Measurements from ENCODE around the gene OR4D10.

DNA sequence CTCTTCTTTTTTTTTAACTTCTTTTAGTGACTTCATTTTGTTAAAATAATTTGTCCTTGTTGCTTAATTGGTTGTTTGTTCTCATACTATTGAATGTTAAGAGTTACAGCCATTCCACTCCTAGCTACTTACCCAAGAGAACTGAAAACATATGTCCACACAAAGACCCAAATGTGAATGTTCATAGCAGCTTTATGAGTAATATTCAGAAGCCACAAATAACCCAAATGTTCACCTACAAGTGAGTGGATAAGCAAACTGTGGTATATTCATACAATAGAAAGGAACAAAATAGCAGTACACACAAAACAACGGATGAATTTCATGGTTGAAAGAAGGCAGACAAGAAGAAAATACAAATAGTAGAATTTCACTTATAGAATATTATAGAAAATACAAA lies 28.8 kb downstream of the OR4D10 start:
- TF ChIP-seq CHD2 (IDR thresholded peaks at IDR 0.05; ENCODE audit: low read depth, low read length) = no peak
- no peak for TF ChIP-seq FOXK2 (conservative IDR thresholded peaks at IDR 0.05 in 1 of 2, IDR thresholded peaks at IDR 0.05 in 1 of 2; ENCODE audit: low read depth in 2 of 2)
- no peak for TF ChIP-seq ZNF143 (CRISPR knock-in tag; IDR thresholded peaks at IDR 0.05)
- TF ChIP-seq NR3C1 (CRISPR knock-in tag; IDR thresholded peaks at IDR 0.05) = no peak
- TF ChIP-seq, protein P1, sequence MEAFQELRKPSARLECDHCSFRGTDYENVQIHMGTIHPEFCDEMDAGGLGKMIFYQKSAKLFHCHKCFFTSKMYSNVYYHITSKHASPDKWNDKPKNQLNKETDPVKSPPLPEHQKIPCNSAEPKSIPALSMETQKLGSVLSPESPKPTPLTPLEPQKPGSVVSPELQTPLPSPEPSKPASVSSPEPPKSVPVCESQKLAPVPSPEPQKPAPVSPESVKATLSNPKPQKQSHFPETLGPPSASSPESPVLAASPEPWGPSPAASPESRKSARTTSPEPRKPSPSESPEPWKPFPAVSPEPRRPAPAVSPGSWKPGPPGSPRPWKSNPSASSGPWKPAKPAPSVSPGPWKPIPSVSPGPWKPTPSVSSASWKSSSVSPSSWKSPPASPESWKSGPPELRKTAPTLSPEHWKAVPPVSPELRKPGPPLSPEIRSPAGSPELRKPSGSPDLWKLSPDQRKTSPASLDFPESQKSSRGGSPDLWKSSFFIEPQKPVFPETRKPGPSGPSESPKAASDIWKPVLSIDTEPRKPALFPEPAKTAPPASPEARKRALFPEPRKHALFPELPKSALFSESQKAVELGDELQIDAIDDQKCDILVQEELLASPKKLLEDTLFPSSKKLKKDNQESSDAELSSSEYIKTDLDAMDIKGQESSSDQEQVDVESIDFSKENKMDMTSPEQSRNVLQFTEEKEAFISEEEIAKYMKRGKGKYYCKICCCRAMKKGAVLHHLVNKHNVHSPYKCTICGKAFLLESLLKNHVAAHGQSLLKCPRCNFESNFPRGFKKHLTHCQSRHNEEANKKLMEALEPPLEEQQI (IDR thresholded peaks at IDR 0.05) = no peak
- no peak for TF ChIP-seq CBX5 (IDR thresholded peaks at IDR 0.05; ENCODE audit: borderline replicate concordance, low read depth)
